Naive thymus-derived CD8-positive, alpha-beta T cell (primary cell): ENCODE measurements around the gene SCAMP3. TPM values are rescaled to one million over a fixed set of nuclear protein-coding genes. Genes with fewer than 3 reads are reported as not detected.
A peak's percentile ranks its signal among the peaks of the same experiment; 100 is the strongest.

ENCODE experiments used
- ATAC-seq, 2 donors: fragments of 150-1000 bp; cut with Tn5 transposase in 1 of 2; sonication (Bioruptor Pico), chemical (Tn5 transposase) in 1 of 2; 1 replicate in 1 of 2; 2 replicates in 1 of 2; pipeline ENCODE4 v1.10.0; 2021; ENCODE audit warnings: mild to moderate bottlenecking in 2 of 2, moderate library complexity in 2 of 2
- POLR2A ChIA-PET: fragments of 350-600 bp; sonication (Branson Sonifier 250); formaldehyde crosslinking; loops from one replicate; lab custom pipeline; 2021; ENCODE audit warnings: antibody characterized with exemption; lab: Charles Lee
- DNase-seq, 10 donors: peaks; one replicate each; pipeline versions ENCODE4 v3.0.0 to v3.0.0-alpha.2; 2020 to 2022
- H3K27ac Mint-ChIP-seq, 10 donors: one replicate each; pipeline ENCODE4 v1.8.0; 2020 to 2022; ENCODE audit warnings: mild to moderate bottlenecking in 10 of 10, mixed read lengths in 10 of 10, moderate library complexity in 4 of 10, inconsistent platforms in 1 of 10
- H3K27me3 Mint-ChIP-seq, 5 donors: one replicate each; pipeline ENCODE4 v1.8.0; 2021 to 2022; ENCODE audit warnings: mixed read lengths in 5 of 5
- H3K36me3 Mint-ChIP-seq, 3 donors: one replicate each; pipeline ENCODE4 v1.8.0; 2020 to 2022; ENCODE audit warnings: mixed read lengths in 3 of 3, mild to moderate bottlenecking in 2 of 3, inconsistent platforms in 1 of 3
- H3K4me1 Mint-ChIP-seq, 4 donors: one replicate each; pipeline ENCODE4 v1.8.0; 2021 to 2022; ENCODE audit warnings: mixed read lengths in 4 of 4
- H3K4me3 Mint-ChIP-seq, 10 donors: one replicate each; pipeline ENCODE4 v1.8.0; 2020 to 2022; ENCODE audit warnings: mild to moderate bottlenecking in 10 of 10, mixed read lengths in 10 of 10, moderate library complexity in 6 of 10, inconsistent platforms in 1 of 10
- H3K9me3 Mint-ChIP-seq, 9 donors: one replicate each; pipeline ENCODE4 v1.8.0; 2020 to 2022; ENCODE audit warnings: mixed read lengths in 9 of 9, mild to moderate bottlenecking in 3 of 9, inconsistent platforms in 1 of 9, moderate library complexity in 1 of 9
- polyA plus RNA-seq, 3 donors: library from polyadenylated mRNA; unstranded; fragments of 300-500 nt; fragmentation: Illumina TruSeq; gene quantifications; one replicate each; pipeline ENCODE4 v1.2.3, GENCODE V29; 2021
- total RNA-seq, 8 experiments: library from RNA in 2 of 8; stranded (reverse) in 2 of 8; gene quantifications; one replicate each; pipeline ENCODE4 v1.2.3 and lab custom pipeline; 2021 to 2026

Gene SCAMP3
- total and polyA plus RNA-seq, 5 experiments from 2014 or later = 93.3 to 189 (median 124) TPM

GRCh38 chr1:155282488-155283091 is 20.4 kb upstream of the SCAMP3 start:
- no peaks in the 10 kb centered on the region for H3K27me3 Mint-ChIP-seq
- H3K9me3 Mint-ChIP-seq = no peaks in the 10 kb centered on the region
- no peaks in the 10 kb centered on the region for H3K36me3 Mint-ChIP-seq
- ATAC-seq = no peak
- H3K27ac Mint-ChIP-seq = peak overlapping the region in 1 of 10 donors; percentile 20
- POLR2A ChIA-PET = no interaction called here
- no peak overlapping the region for H3K4me3 Mint-ChIP-seq
- peaks cover 2 to 9% (median 7%) of the 10 kb centered on the region in 4 donors for H3K4me1 Mint-ChIP-seq
- DNase-seq = no peak

- Mint-ChIP-seq H3K9me3 (no peaks in the 10 kb centered on the region), H3K4me1 (peaks cover 10 to 27% (median 22%) of the 10 kb centered on the region in 4 donors), H3K4me3 (peak overlapping the region in 2 of 10 donors; percentile 14 to 51), H3K27me3 (no peaks in the 10 kb centered on the region), H3K27ac (peak overlapping the region in 2 of 10 donors; percentile 42 to 46), H3K36me3 (no peaks in the 10 kb centered on the region)
- POLR2A ChIA-PET = no interaction called here
- no peak for DNase-seq
- ATAC-seq = no peak
Measured at GRCh38 chr1:155279268-155279667, 17.1 kb upstream of the SCAMP3 start.

- ATAC-seq (no peak), DNase-seq (no peak)
- peak overlapping the region in 8 of 10 donors; percentile 5 to 88 (median 46) for H3K27ac Mint-ChIP-seq
- H3K27me3 Mint-ChIP-seq = no peaks in the 10 kb centered on the region
- POLR2A ChIA-PET = interaction anchor here (0.8 to 1.3 kb wide), 3 partner anchors 33 to 45 kb away, joined by 3 to 4 read pairs (median 3); no protein-coding TSS in a partner anchor
- H3K4me1 Mint-ChIP-seq = peaks cover 10 to 28% (median 24%) of the 10 kb centered on the region in 4 donors
- H3K9me3 Mint-ChIP-seq = no peaks in the 10 kb centered on the region
- no peaks in the 10 kb centered on the region for H3K36me3 Mint-ChIP-seq
- peak overlapping the region in 9 of 10 donors; percentile 24 to 83 (median 75) for H3K4me3 Mint-ChIP-seq
Measured at GRCh38 chr1:155278689-155279160, 16.6 kb upstream of the SCAMP3 start.

GRCh38 chr1:155277902-155278688 is 15.9 kb upstream of the SCAMP3 start:
- POLR2A ChIA-PET = interaction anchor here (0.8 to 1.3 kb wide), 3 partner anchors 34 to 46 kb away, joined by 3 to 4 read pairs (median 3); no protein-coding TSS in a partner anchor
- peaks cover 12 to 34% (median 29%) of the 10 kb centered on the region in 4 donors for H3K4me1 Mint-ChIP-seq
- DNase-seq (peak; percentile 61 to 89 (median 78)), ATAC-seq (peak; percentile 40 to 69)
- no peaks in the 10 kb centered on the region for H3K9me3 Mint-ChIP-seq
- peak overlapping the region in 8 of 10 donors; percentile 5 to 88 (median 46) for H3K27ac Mint-ChIP-seq
- no peaks in the 10 kb centered on the region for H3K36me3 Mint-ChIP-seq
- peak overlapping the region; percentile 60 to 83 (median 74) for H3K4me3 Mint-ChIP-seq
- no peaks in the 10 kb centered on the region for H3K27me3 Mint-ChIP-seq

GRCh38 chr1:155277070-155277901 is 15.1 kb upstream of the SCAMP3 start, which contains the start of gene HCN3:
Gene HCN3, plus strand, starts transcription at chr1:155277463. Its CDS starts 128 bp downstream, at chr1:155277591.
- POLR2A ChIA-PET = interaction anchor here (1.2 to 5.9 kb wide), 3 partner anchors 22 to 46 kb away, joined by 4 to 30 read pairs (median 4); partner anchors contain the start of gene ENTREP3
- Mint-ChIP-seq H3K4me1 (peaks cover 16 to 42% (median 36%) of the 10 kb centered on the region in 4 donors), H3K27ac (peak within 1 kb of the TSS in 8 of 10 donors; percentile 23 to 88 (median 67)), H3K36me3 (no peaks in the 10 kb centered on the region), H3K9me3 (no peaks in the 10 kb centered on the region), H3K27me3 (no peaks in the 10 kb centered on the region), H3K4me3 (peak within 1 kb of the TSS; percentile 68 to 84 (median 78))
- peak; percentile 68 to 94 (median 82) for DNase-seq
- peak; percentile 34 to 62 for ATAC-seq

- DNase-seq (peak; percentile 86 to 96 (median 92)), ATAC-seq (peak; percentile 79 to 88)
- H3K27ac Mint-ChIP-seq = peak within 1 kb of the TSS; percentile 92 to 99 (median 95)
- peak within 1 kb of the TSS; percentile 90 to 99 (median 94) for H3K4me3 Mint-ChIP-seq
- H3K27me3 Mint-ChIP-seq = no peaks in the 10 kb centered on the region
- H3K36me3 Mint-ChIP-seq = peaks cover 0 to 30% (median 0%) of the 10 kb centered on the region in 3 donors
- no peaks in the 10 kb centered on the region for H3K9me3 Mint-ChIP-seq
- POLR2A ChIA-PET = interaction anchor here (0.5 to 5.9 kb wide), 19 partner anchors 10 to 1285 kb away, joined by 3 to 39 read pairs (median 4); partner anchors contain the start of genes ENTREP3, FDPS, MSTO1 and MTX1
- H3K4me1 Mint-ChIP-seq = peaks cover 16 to 58% (median 50%) of the 10 kb centered on the region in 4 donors
Measured at GRCh38 chr1:155273343-155274245, 11.4 kb upstream of the SCAMP3 start, which contains the start of gene CLK2. Gene CLK2, minus strand, starts transcription at chr1:155273504. Its CDS starts 2,527 bp downstream, at chr1:155270977.

GRCh38 chr1:155272466-155273342 is 10.5 kb upstream of the SCAMP3 start:
- Mint-ChIP-seq H3K4me3 (peak overlapping the region; percentile 90 to 99 (median 94)), H3K27me3 (no peaks in the 10 kb centered on the region), H3K27ac (peak overlapping the region; percentile 92 to 99 (median 94)), H3K36me3 (peaks cover 0 to 39% (median 2%) of the 10 kb centered on the region in 3 donors), H3K4me1 (peaks cover 16 to 53% (median 46%) of the 10 kb centered on the region in 4 donors), H3K9me3 (no peaks in the 10 kb centered on the region)
- POLR2A ChIA-PET = interaction anchor here (0.5 to 5.9 kb wide), 20 partner anchors 9 to 1284 kb away, joined by 3 to 39 read pairs (median 4); partner anchors contain the start of genes ENTREP3, FDPS, MSTO1 and MTX1
- DNase-seq (peak in 2 of 10 donors; percentile 23 to 30), ATAC-seq (peak; percentile 32 to 39)

GRCh38 chr1:155269381-155269780 is 7.2 kb upstream of the SCAMP3 start:
- Mint-ChIP-seq H3K4me1 (peaks cover 10 to 35% (median 31%) of the 10 kb centered on the region in 4 donors), H3K27ac (peak overlapping the region in 1 of 10 donors; percentile 47), H3K27me3 (no peaks in the 10 kb centered on the region), H3K9me3 (no peaks in the 10 kb centered on the region), H3K4me3 (no peak overlapping the region), H3K36me3 (peaks cover 0 to 69% (median 9%) of the 10 kb centered on the region in 3 donors)
- POLR2A ChIA-PET = no interaction called here
- no peak for ATAC-seq
- DNase-seq = no peak

GRCh38 chr1:155268630-155269029 is 6.5 kb upstream of the SCAMP3 start:
- ATAC-seq (no peak), DNase-seq (no peak)
- Mint-ChIP-seq H3K27me3 (no peaks in the 10 kb centered on the region), H3K4me1 (peaks cover 10 to 34% (median 28%) of the 10 kb centered on the region in 4 donors), H3K9me3 (no peaks in the 10 kb centered on the region), H3K27ac (no peak overlapping the region), H3K4me3 (no peak overlapping the region), H3K36me3 (peaks cover 0 to 77% (median 12%) of the 10 kb centered on the region in 3 donors)
- POLR2A ChIA-PET = no interaction called here

GRCh38 chr1:155267373-155267772 is 5.2 kb upstream of the SCAMP3 start:
- Mint-ChIP-seq H3K9me3 (no peaks in the 10 kb centered on the region), H3K27ac (peak overlapping the region in 3 of 10 donors; percentile 25 to 46 (median 46)), H3K27me3 (no peaks in the 10 kb centered on the region), H3K4me1 (peaks cover 5 to 32% (median 21%) of the 10 kb centered on the region in 4 donors), H3K36me3 (peaks cover 0 to 78% (median 12%) of the 10 kb centered on the region in 3 donors), H3K4me3 (no peak overlapping the region)
- no peak for DNase-seq
- ATAC-seq = no peak
- POLR2A ChIA-PET = interaction anchor here (0.7 to 1.4 kb wide), 2 partner anchors 15 to 296 kb away, joined by 3 to 5 read pairs; partner anchors contain the start of gene ASH1L
